Right ventricle myocardium superior (tissue), 1 donor: Measurements from ENCODE around the gene SMIM9. TPM values are rescaled to one million over a fixed set of nuclear protein-coding genes. Genes with fewer than 3 reads are reported as not detected.

Source experiments
- ATAC-seq: fragments of 200-7000 bp; cut with Tn5 transposase; one replicate; pipeline ENCODE4 v1.9.1; 2020; ENCODE audit warnings: mild to moderate bottlenecking; ENCODE audit not compliant: poor library complexity
- DNase-seq: peaks from one replicate; pipeline ENCODE4 v3.0.0-alpha.2; 2020
- intact Hi-C: fragments of 100-400 bp; cut with DNase I; formaldehyde crosslinking; loops from one replicate; pipeline ENCODE4 v1.11.2; 2022
- total RNA-seq: library from RNA; stranded (reverse); fragmentation: NEBNext Ultra II Directional; extraction: Animal tissue kit (Norgen Biotek cat#: 25700); gene quantifications from one replicate; pipeline ENCODE4 v1.2.1, GENCODE V29; 2021
- donor health status: DM: no; HTN: yes; CAD: no; lungs with severe emphysema.

Gene SMIM9
- total RNA-seq, 1 donor from 2014 or later = not detected

DNA sequence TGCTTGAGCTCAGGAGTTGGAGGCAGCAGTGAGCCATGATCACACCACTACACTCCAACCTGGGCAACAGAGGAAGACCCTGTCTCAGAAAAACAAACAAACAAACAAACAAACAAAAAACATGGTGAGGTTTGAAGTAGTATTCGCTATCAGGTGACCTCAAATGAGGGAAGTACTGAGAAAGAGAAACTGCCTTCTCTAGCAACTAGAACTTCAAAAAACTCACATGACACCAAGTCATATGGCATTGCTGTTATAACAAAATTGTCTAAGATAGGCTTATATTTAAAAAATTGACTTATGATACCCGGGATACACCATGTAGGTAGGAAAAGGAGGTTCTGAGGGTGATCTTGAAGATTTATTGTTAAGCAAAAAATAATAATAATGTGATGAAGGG is 39.4 kb downstream of the SMIM9 start:
- intact Hi-C loops = no loop called here
- ATAC-seq (no peak), DNase-seq (no peak)

- intact Hi-C loops = no loop called here
- DNase-seq = no peak
- ATAC-seq = no peak
Measured at GRCh38 chrX:154793084-154793795, 41.2 kb downstream of the SMIM9 start.

- intact Hi-C loops = no loop called here
- ATAC-seq (no peak), DNase-seq (no peak)
Measured at GRCh38 chrX:154791939-154792338, 42.5 kb downstream of the SMIM9 start.

GRCh38 chrX:154791467-154791866 is 43.0 kb downstream of the SMIM9 start:
- no peak for DNase-seq
- no peak for ATAC-seq
- intact Hi-C loops = no loop called here

DNA sequence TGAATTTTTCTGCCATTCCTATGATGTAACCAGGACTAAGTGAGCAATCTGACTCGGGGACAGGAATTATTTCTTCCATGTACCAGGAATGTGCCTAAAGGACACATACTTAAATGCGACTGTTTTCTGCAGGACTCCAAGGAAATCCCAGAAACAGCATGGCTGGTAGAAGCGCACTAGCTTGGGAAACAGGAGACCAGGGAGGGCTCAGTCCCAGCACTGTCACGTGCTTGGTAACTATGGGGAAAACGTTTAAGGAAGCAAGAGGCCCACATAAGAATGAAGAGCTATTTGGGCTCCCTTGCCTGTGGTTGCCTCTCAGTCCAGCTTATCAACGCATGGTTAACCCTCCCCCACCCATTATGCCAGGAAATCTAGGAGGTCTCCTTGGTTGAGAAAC is 48.7 kb downstream of the SMIM9 start:
- ATAC-seq = no peak
- no peak for DNase-seq
- intact Hi-C loops = no loop called here

GRCh38 chrX:154784149-154784995 is 50.1 kb downstream of the SMIM9 start:
- ATAC-seq (no peak), DNase-seq (no peak)
- intact Hi-C loops = no loop called here

DNA sequence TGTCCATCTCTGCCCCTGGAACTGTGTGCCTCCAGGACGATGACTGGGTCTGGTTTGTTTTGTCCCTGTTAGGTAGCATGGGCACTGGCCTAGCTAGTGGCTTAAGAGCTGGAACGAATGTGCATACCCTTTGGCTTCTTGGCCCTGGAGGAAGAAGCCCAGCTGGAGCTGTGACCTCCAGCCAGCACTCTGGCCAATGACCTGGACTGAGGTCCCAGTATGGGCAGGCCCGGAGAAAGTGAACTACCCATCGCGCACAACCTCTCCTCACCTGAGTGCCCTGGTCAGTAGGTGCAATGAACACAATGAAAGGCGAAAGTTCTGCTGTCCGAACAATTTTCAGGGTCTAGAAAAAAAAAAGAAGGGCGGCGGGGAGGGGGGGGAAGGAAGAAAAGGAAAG is 53.5 kb downstream of the SMIM9 start:
- no peak for ATAC-seq
- DNase-seq = no peak
- intact Hi-C loops = no loop called here

GRCh38 chrX:154779261-154779660 is 55.2 kb downstream of the SMIM9 start:
- intact Hi-C loops = no loop called here
- no peak for ATAC-seq
- DNase-seq = no peak

GRCh38 chrX:154776753-154777152 is 57.7 kb downstream of the SMIM9 start:
- DNase-seq (no peak), ATAC-seq (no peak)
- intact Hi-C loops = no loop called here

DNA sequence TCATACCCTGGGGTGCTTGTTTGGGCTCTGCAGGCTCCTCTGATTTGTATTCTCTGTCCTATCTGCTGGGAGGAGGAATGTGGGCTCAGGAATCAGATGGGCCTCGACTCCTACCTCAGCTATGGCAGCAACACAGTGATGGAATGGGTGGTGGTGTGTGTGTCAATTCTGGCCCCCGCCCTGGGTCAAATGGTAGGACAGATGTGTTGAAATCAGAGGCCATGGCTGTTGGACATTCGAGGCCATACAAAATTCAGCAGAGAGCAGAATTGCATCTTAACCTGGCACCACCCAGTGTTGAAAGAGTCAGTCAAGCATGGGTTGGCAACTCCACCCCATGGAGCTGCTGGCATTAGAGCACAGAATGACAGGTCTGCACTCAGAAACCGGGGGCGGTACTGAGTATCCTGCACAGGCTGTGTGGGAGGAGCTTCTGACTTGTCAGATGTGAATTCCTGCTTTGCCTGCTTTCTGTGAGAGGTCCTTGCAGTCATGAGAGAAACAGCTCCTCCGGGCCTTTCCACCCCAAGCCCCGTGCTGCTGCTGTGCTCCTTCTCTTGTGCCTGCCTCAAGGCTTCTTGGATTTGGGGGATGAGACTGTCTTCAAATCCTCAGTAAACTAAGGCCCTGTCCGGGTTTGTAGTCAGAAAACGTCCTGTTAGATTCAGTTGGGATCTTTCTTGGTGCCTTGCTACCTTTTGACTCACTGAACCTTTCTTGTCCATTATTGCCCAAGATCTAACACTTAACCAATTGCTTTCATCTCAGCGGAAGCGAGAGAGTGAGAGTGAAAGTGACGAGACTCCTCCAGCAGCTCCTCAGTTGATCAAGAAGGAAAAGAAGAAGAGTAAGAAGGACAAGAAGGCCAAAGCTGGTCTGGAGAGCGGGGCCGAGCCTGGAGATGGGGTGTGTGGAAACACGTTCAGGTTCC is 58.8 kb downstream of the SMIM9 start:
- intact Hi-C loops = no loop called here

DNA sequence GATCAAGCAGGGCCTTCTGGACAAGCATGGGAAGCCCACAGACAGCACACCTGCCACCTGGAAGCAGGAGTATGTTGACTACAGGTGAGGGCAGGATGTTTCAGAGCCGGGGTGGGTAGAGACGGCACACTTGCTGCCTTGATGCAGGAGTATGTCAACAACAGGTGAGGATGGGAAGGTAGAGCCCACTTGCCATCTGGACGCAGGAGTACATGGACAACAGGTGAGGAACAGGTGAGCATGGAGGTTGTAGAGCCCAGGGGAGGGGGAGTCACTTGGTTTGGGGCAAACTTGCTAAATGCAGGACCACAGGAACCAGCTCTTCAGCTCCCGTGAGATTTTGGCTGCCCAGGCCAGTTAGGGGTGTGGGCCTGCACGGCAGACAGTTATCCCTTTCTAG is 59.8 kb downstream of the SMIM9 start:
- intact Hi-C loops = no loop called here
- ATAC-seq (no peak), DNase-seq (no peak)

More for the DNA sequence above, 58.8 kb downstream of the SMIM9 start:
- ATAC-seq = peak; percentile 93
- DNase-seq = peak; percentile 48

Other genes starting within 250 kb of the SMIM9 start
- not detected for gene CTAG1A, start 249.5 kb downstream of the SMIM9 start, total RNA-seq
- not detected for gene CTAG1B, start 215.4 kb downstream of the SMIM9 start, total RNA-seq
- not detected for gene CTAG2, start 181.1 kb downstream of the SMIM9 start, total RNA-seq
- 11.9 TPM for gene GAB3, start 83.6 kb downstream of the SMIM9 start, total RNA-seq
- gene DKC1, start 71.8 kb downstream of the SMIM9 start, total RNA-seq = 21.2 TPM
- gene MPP1, start 29.2 kb downstream of the SMIM9 start, total RNA-seq = 37.7 TPM
- gene F8A1, start 51.7 kb upstream of the SMIM9 start, total RNA-seq = 29.6 TPM
- gene F8, start 188.1 kb upstream of the SMIM9 start, total RNA-seq = 38.9 TPM
- gene FUNDC2, start 192.2 kb upstream of the SMIM9 start, total RNA-seq = 366 TPM
- 23.3 TPM for gene CMC4, start 236.5 kb upstream of the SMIM9 start, total RNA-seq
- 59.2 TPM for gene MTCP1, start 236.5 kb upstream of the SMIM9 start, total RNA-seq
- gene BRCC3, start 236.8 kb upstream of the SMIM9 start, total RNA-seq = 18.4 TPM